Hippocampal formation (tissue), 2 donors: ENCODE measurements around the gene CRYBA4.
A peak's percentile ranks its signal among the peaks of the same experiment; 100 is the strongest.

Source experiments
- DNase-seq, 2 donors: peaks; one replicate each; lab custom pipeline; 2025; lab: John Stamatoyannopoulos, UW

Gene CRYBA4

DNA sequence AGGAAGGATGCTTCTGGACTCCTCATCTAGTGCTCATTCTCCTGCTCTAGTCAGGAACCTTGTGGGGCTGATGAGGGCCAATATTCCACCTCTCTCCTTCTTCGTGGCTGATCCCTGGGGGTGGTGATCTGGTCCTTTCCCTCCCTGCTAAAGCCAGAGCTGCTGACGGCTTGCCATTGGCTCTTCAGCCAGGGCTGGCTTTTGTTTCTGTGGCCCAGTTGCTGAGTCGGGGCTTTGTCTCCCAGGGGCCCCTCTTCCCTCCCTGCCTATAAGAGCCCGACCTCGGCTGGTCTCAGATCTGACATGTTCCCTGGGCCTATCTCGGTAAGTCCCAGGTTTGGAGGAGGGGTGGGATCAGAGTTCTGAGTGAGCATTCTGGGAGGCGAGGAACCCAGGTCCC, at the start of gene CRYBA4:
TSS of gene CRYBA4 (plus strand) at position 301 of the 400 bp plus-strand sequence. CDS start 634 bp downstream, outside the sequence.
- no peak for DNase-seq

DNA sequence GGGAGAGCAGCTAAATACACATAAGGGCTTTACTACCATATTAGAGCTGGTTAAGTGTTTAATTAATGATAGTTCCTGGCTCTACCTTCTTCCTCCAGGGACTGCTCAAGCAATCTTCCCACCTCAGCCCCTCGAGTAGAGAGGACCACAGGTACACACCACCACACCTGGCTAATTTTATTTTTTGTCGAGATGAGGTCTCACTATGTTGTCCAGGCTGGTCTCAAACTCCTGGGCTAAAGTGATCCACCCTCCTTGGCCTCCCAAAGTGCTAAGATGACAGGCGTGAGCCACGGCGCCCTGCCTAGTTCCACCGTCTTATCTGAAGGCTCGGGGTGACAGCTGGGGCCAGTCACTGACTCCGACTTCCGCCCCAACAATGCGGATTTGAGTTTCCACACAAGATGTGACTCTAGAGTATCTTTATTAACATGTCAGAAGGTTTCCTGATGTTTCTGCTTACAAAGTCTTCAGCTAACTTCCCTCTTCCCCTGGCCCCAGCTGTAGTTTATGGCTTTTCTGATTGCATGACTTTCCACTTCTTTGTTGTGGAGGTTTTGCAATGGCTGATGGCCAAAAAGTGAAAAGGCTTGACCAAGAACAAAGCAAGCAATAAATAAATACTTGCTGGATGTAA, 48.6 kb upstream of the CRYBA4 start:
- peak; percentile 16 to 41 for DNase-seq

GRCh38 chr22:26574001-26574723, 47.6 kb upstream of the CRYBA4 start:
- no peak for DNase-seq

DNA sequence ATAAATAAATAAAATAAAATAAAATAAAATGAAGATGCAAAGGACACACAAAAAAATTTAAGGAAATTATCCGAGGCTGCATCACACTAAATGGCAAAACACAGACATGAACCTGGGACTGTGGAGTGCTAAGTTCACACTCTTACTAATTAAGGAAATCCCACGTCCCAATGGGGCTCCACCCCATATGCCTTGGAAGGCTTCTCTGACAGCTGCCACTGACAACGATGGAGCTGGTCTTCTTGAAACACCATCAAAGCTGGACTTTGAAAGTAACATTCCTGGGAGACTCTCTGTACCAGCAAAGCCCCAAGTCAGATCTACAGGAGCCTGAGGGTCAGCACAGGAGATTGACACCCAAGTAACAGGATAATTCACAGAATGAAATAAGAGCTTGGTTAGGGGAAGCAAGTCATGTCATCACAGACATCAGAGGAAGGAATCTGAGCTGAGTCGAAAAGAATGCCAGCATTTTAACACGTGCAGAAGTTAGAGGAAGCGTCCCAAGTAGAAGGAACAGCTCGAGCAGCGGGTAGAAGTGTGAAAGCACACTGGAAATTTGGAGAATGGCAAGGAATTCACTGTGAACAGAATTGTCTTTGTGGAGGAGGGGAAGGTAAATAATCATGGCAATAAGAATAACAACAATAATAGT, 45.6 kb upstream of the CRYBA4 start:
- DNase-seq = no peak

DNA sequence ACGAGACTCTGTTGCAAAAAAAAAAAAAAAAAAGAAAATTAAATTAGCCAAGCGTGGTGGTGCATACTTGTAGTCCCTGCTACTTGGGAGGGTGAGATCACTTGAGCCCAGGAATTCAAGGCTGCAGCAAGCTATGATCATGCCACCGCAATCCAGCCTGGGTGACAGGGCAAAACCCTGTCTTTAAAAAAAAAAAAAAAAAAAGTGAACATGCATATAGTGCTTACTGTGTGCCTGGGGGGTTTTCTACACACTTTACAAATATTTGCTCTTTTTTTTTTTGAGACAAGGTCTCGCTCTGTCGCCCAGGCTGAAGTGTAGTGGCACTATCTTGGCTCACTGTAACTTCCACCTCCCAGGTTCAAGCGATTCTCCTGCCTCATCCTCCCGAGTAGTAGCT, 44.7 kb upstream of the CRYBA4 start:
- no peak for DNase-seq

- DNase-seq = no peak
Measured at GRCh38 chr22:26579331-26579886, 42.4 kb upstream of the CRYBA4 start.

GRCh38 chr22:26580240-26580962, 41.4 kb upstream of the CRYBA4 start:
- DNase-seq = no peak

DNA sequence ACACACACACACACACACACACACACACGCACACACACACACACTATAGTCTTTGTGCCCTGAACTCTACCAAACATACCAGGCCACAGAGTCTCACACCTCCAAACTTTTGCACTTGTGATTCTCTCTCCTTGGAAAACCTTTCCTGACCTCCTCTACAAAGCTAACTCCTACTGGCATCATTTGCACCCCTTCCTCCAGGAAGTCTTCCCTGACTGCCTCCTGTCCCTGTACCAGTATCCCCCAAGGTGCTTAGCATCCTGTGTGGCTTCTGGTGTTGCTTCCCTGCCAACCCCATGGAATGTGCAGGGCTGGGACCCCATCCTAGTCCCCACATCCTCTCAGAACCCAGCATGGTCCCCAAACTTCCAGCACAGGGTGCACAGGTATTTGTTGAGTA, 40.7 kb upstream of the CRYBA4 start:
- no peak for DNase-seq

GRCh38 chr22:26581633-26582168, 40.1 kb upstream of the CRYBA4 start:
- DNase-seq = no peak

- no peak for DNase-seq
Measured at GRCh38 chr22:26584010-26584409, 37.8 kb upstream of the CRYBA4 start.

DNA sequence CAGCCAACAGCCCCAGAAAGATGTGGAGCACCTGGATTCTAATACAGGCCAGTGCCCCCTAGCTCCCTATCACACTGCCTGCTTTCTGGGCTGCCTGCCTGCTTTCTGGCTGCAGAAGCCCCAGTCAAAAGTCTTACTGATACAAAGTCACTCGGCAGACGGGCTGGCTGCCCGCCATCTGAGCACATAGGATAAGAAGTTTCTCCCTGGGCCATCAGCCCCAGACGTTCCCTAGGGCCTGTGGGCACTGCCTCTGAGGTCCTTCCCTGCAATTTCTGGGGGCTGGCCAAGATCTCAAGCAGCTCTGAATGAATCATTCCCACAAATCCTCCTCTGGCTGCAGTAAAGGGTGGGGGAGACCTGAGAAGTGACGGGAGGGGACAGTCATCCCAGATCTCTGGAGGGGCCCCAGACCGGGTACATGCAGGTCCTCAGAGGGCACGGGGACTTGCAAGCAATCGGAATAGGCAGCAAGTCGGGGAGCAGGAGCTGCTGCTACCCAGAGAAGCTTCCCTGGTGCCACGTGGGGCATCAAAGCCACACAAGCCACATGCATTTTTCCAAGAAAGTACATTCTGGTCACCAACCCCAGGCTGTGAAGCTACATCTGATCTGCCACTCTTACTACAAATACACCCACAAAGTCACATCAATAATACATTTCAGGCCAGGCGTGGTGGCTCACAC, 36.5 kb upstream of the CRYBA4 start:
- DNase-seq = no peak

DNA sequence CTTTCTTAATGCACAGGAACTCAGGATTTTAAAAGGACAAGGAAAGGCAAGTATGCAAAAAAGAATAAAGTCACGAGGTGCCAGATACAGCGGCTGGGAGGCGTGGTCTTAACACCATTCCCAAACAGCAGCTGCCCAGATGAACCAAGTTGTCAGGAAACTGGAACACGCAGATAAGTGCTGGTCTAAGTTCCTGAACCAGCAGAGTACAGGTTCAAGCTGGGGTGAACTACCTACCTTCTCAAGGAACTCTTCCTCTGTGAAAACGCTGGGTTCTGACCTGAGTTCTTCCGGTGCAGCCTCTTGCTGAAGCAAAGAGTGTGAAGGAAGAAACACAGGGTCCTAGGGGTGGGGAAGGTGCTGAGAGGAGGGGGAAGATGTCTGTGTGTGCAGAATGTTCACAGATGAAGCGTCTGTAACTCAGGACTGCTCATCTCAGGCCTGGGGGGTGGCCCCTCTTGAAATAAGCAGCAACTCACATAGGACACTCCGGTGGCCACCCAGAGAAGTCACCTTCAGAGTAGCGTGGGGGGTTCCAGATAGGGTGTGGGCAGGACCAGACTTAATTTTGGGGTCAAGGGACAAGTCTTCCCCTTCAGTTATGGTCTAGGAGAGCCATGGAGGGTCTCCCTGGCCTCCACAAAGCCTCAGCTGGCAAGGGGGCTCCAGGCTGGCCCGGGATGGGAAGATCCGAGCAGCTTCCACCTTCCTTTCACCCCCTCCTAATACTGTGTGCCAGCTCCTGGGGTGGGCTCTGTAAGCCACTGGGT, 35.0 kb upstream of the CRYBA4 start:
- DNase-seq = no peak

DNA sequence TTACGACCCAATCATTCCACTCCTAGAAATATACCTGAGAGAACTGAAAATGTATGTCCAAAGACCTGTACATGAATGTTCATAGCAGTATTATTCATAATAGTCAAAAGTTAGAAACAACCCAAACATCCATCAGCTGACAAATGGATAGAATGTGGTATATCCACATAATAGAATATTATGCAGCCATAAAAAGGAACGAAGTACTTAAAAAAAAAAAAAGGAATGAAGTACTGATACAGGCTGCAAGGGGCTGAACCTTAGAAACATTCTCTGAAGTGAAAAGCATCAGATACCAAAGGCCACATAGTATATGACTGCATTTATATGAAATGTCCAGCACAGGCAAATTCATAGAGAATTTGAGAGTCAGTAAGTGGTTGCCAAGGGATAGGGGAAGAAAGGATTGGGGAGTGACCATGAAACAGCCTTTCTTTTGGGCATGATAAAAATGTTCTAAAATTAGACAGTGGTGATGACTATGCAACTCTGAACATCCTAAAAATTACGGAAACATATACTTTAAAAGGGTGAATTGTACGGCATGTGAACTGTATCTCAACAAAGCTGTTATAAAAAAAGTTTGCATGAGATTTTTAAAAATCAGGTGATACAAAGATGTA, 33.7 kb upstream of the CRYBA4 start:
- DNase-seq = no peak

- no peak for DNase-seq
Measured at GRCh38 chr22:26588729-26589366, 32.9 kb upstream of the CRYBA4 start.

GRCh38 chr22:26589367-26589844, 32.4 kb upstream of the CRYBA4 start:
- no peak for DNase-seq

- peak; percentile 61 to 63 for DNase-seq
Measured at GRCh38 chr22:26589845-26590736, 31.7 kb upstream of the CRYBA4 start, which contains the start of gene TPST2. Gene TPST2, minus strand, starts transcription at chr22:26590132. Its CDS starts 48,502 bp downstream, at chr22:26541630.

DNA sequence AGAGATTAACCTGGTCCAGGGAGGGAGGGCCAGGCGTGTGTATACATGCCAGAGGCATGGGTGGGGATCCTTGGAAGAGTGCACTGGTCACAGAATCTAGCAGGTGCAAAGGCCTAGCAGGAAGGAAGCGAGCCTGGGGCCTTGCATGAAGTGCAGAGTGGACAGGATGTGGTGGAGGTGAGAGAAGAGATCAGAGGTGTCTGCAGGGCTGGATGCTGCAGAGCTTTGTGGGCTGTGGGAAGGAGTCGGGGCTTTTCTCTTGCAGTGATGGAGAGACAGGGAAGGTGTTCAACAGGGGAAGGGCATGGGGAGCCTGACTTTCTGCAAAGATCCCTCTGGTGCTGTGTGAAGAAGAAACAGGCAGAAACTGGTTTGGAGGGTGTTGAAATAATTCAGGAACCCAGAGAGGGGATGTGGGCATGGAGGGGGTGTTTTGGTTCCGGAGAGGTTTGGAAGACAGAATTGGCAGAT, 29.3 kb upstream of the CRYBA4 start:
- no peak for DNase-seq

- no peak for DNase-seq
Measured at GRCh38 chr22:26593763-26594162, 28.0 kb upstream of the CRYBA4 start.
